ENCODE data around the gene CHST14.

The CHST14 gene

GRCh38 chr15:40464595-40465185, 6.1 kb upstream of the CHST14 start:
- DNase-seq = no peak

GRCh38 chr15:40465939-40466338, 4.8 kb upstream of the CHST14 start:
- no peak for DNase-seq

GRCh38 chr15:40466426-40467260, 4.1 kb upstream of the CHST14 start:
- no peak for DNase-seq

- DNase-seq = no peak
These were observed 3.5 kb upstream of the CHST14 start for GRCh38 chr15:40467261-40467615.

GRCh38 chr15:40468898-40469331, 1.9 kb upstream of the CHST14 start:
- DNase-seq = no peak

- DNase-seq = no peak
These were observed 901 bp upstream of the CHST14 start for GRCh38 chr15:40469776-40470390.

- no peak for DNase-seq
These were observed 472 bp downstream of the CHST14 start for GRCh38 chr15:40471105-40471807.

- DNase-seq = peak; percentile 52
These were observed 995 bp downstream of the CHST14 start for GRCh38 chr15:40471808-40472150.

- DNase-seq = no peak
These were observed 1.5 kb downstream of the CHST14 start for GRCh38 chr15:40472171-40472727.

GRCh38 chr15:40474581-40474980, 3.8 kb downstream of the CHST14 start:
- DNase-seq = no peak

- DNase-seq = no peak
These were observed 7.0 kb downstream of the CHST14 start for GRCh38 chr15:40477642-40478327.

GRCh38 chr15:40479024-40479423, 8.2 kb downstream of the CHST14 start:
- DNase-seq = no peak

GRCh38 chr15:40481341-40482074, 10.7 kb downstream of the CHST14 start:
- DNase-seq = no peak

- DNase-seq = no peak
These were observed 13.1 kb downstream of the CHST14 start for GRCh38 chr15:40483919-40484318.

- no peak for DNase-seq
These were observed 15.4 kb downstream of the CHST14 start for GRCh38 chr15:40486066-40486770.

- no peak for DNase-seq
These were observed 17.3 kb downstream of the CHST14 start for GRCh38 chr15:40487816-40488682.

- no peak for DNase-seq
These were observed 18.7 kb downstream of the CHST14 start for GRCh38 chr15:40489274-40490175.

- DNase-seq = no peak
These were observed 22.5 kb downstream of the CHST14 start for GRCh38 chr15:40493089-40493840.
